Neural cell (in vitro differentiated cells): Measurements from ENCODE around the gene FAM117B. TPM values are rescaled to one million over a fixed set of nuclear protein-coding genes. Genes with fewer than 3 reads are reported as not detected.
"Not testable (repeated sequence)": the region's sequence is repeated elsewhere in the genome, so short reads cannot be mapped to it uniquely, and the experiment has no call there.

Experiments used
- H2AFZ ChIP-seq: fragments of 200-600, 300-800 bp; sonication (generic), shearing (Covaris generic); 2 replicates; pipeline ENCODE4 v1.6.0; 2014; ENCODE audit warnings: low read depth, mild to moderate bottlenecking, antibody characterized with exemption, low read length, moderate library complexity
- H3F3A ChIP-seq: fragments of 200-600 bp; shearing (Covaris generic); 2 replicates; pipeline ENCODE4 v1.6.1; 2016; ENCODE audit warnings: mild to moderate bottlenecking, moderate library complexity, mixed read lengths, antibody characterized with exemption, low read length; ENCODE audit not compliant: insufficient read depth, poor library complexity, severe bottlenecking
- H3K27ac ChIP-seq: fragments of 200-600, 300-800 bp; sonication (generic), shearing (Covaris generic); 2 replicates; pipeline ENCODE4 v1.5.1; 2014; ENCODE audit warnings: mild to moderate bottlenecking, low read length, moderate library complexity
- H3K27me3 ChIP-seq: fragments of 300-800, 200-600 bp; sonication (generic), shearing (Covaris generic); 2 replicates; pipeline ENCODE4 v1.6.0; 2014; ENCODE audit warnings: mild to moderate bottlenecking, low read depth, low read length, moderate library complexity; ENCODE audit not compliant: insufficient read depth
- H3K36me3 ChIP-seq: fragments of 300-800, 200-600 bp; sonication (generic), shearing (Covaris generic); 2 replicates; pipeline ENCODE4 v1.5.1; 2014; ENCODE audit warnings: mild to moderate bottlenecking, antibody characterized with exemption, low read length, moderate library complexity; ENCODE audit not compliant: insufficient read depth
- H3K4me2 ChIP-seq: fragments of 300-800, 200-600 bp; sonication (generic), shearing (Covaris generic); 2 replicates; pipeline ENCODE4 v1.6.0; 2014; ENCODE audit warnings: mild to moderate bottlenecking, low read length
- H3K4me3 ChIP-seq: fragments of 300-800, 200-600 bp; sonication (generic), shearing (Covaris generic); 2 replicates; pipeline ENCODE4 v1.5.1; 2014; ENCODE audit warnings: mild to moderate bottlenecking, low read length, moderate library complexity
- H3K79me2 ChIP-seq: fragments of 200-600 bp; shearing (Covaris generic); replicated peaks from 2 replicates; pipeline ENCODE4 v1.6.0; 2014; ENCODE audit warnings: mild to moderate bottlenecking, low read length, moderate library complexity; ENCODE audit not compliant: insufficient read depth
- H3K9ac ChIP-seq: fragments of 300-800, 200-600 bp; sonication (generic), shearing (Covaris generic); 2 replicates; pipeline ENCODE4 v1.6.1; 2016; ENCODE audit warnings: mild to moderate bottlenecking, low read length, mixed read lengths
- H3K9me2 ChIP-seq: fragments of 200-600 bp; shearing (Covaris generic); 2 replicates; pipeline ENCODE4 v1.6.1; 2016; ENCODE audit warnings: mild to moderate bottlenecking, low read length, mixed read lengths; ENCODE audit not compliant: insufficient read depth
- H3K9me3 ChIP-seq: fragments of 200-600, 300-800 bp; sonication (generic), shearing (Covaris generic); 2 replicates; pipeline ENCODE4 v1.6.1; 2016; ENCODE audit warnings: mild to moderate bottlenecking, mixed run types, low read length, moderate library complexity, mixed read lengths
- H4K20me1 ChIP-seq: fragments of 200-600 bp; shearing (Covaris generic); 2 replicates; pipeline ENCODE4 v1.6.1; 2016; ENCODE audit warnings: mild to moderate bottlenecking, mixed run types; ENCODE audit not compliant: insufficient read depth
- CTCF ChIP-seq: fragments of 450-650 bp; IDR thresholded peaks from 2 replicates; pipeline ENCODE4 v1.5.1; 2014; ENCODE audit warnings: antibody characterized with exemption, mild to moderate bottlenecking, moderate library complexity; ENCODE audit not compliant: poor library complexity, severe bottlenecking
- EP300 ChIP-seq: fragments of 450-650 bp; conservative IDR thresholded peaks from 2 replicates; pipeline ENCODE4 v1.6.1; 2014; ENCODE audit warnings: antibody characterized with exemption, mild to moderate bottlenecking, moderate library complexity; ENCODE audit not compliant: poor library complexity, severe bottlenecking
- EZH2 ChIP-seq: fragments of 200-600, 300-800 bp; shearing (Covaris generic), sonication (generic); IDR thresholded peaks from 2 replicates; pipeline ENCODE4 v1.6.1; 2014; ENCODE audit warnings: antibody characterized with exemption, low read length, borderline replicate concordance, mild to moderate bottlenecking; ENCODE audit not compliant: insufficient read depth, poor library complexity, severe bottlenecking
- MXI1 ChIP-seq: fragments of 450-650 bp; conservative IDR thresholded peaks from 2 replicates; pipeline ENCODE4 v1.6.1; 2014; ENCODE audit warnings: antibody characterized with exemption, mild to moderate bottlenecking; ENCODE audit not compliant: poor library complexity, severe bottlenecking
- POLR2AphosphoS5 ChIP-seq: IDR thresholded peaks from 2 replicates; pipeline ENCODE4 v1.6.1; 2012
- RAD21 ChIP-seq: fragments of 450-650 bp; conservative IDR thresholded peaks from 2 replicates; pipeline ENCODE4 v1.6.1; 2014; ENCODE audit warnings: antibody characterized with exemption, mild to moderate bottlenecking, moderate library complexity
- REST ChIP-seq: IDR thresholded peaks from 2 replicates; pipeline ENCODE4 v1.6.1; 2012; ENCODE audit warnings: borderline replicate concordance
- SMC3 ChIP-seq: fragments of 450-650 bp; conservative IDR thresholded peaks from 2 replicates; pipeline ENCODE4 v1.6.1; 2014; ENCODE audit warnings: antibody characterized with exemption, mild to moderate bottlenecking, moderate library complexity; ENCODE audit not compliant: poor library complexity
- TAF1 ChIP-seq: IDR thresholded peaks from 2 replicates; pipeline ENCODE4 v1.6.1; 2012; ENCODE audit warnings: low read depth
- polyA plus RNA-seq: library from polyadenylated mRNA; depleted of rRNA; stranded (reverse); fragments of >200 nt; gene quantifications from 2 replicates; pipeline ENCODE4 v1.2.3, GENCODE V29; 2014

Gene FAM117B
- polyA plus RNA-seq, 1 donor from 2014 or later, result 32.9 TPM

GRCh38 chr2:202671317-202672035, 36.7 kb downstream of the FAM117B start:
- Histone ChIP-seq H3K79me2 (peaks cover 56% of the 10 kb centered on the region), H3K4me3 (no peak overlapping the region)
- no peak for TF ChIP-seq SMC3
- no peak for TF ChIP-seq CTCF
- TF ChIP-seq EZH2, result no peak
- no peak for TF ChIP-seq REST
- TF ChIP-seq MXI1, result no peak
- TF ChIP-seq TAF1, result no peak
- no peak for TF ChIP-seq RAD21
- no peak for TF ChIP-seq POLR2AphosphoS5
- no peak for TF ChIP-seq EP300

DNA sequence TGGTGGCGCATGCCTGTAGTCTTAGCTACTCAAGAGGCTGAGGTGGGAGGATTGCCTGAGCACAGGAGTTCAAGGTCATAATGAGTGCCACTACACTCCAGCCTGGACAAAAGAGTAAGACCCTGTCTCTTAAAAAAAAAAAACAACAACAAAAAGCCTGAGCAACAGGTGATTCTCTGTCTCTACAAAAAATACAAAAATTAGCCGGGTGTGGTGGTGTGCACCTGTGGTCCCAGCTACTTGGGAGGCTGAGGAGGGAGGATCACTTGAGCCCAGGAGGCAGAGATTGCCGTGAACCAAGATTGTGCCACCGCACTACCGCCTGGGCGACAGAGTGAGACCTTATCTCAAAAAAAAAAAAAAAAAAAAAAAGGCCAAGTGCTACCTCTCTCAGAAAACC, 40.3 kb downstream of the FAM117B start:
- H3K9me2 ChIP-seq, H3K27ac ChIP-seq, H3K36me3 ChIP-seq, H3K9me3 ChIP-seq, H3K4me3 ChIP-seq, H2AFZ ChIP-seq, H3K4me2 ChIP-seq, H3F3A ChIP-seq, H4K20me1 ChIP-seq, H3K9ac ChIP-seq, H3K27me3 ChIP-seq: not testable (repeated sequence)
- peaks cover 57% of the 10 kb centered on the region for H3K79me2 ChIP-seq

More at GRCh38 chr2:202671317-202672035, 36.7 kb downstream of the FAM117B start:
- Histone ChIP-seq H3K9ac (no peak overlapping the region), H4K20me1 (no peaks in the 10 kb centered on the region), H3K27me3 (no peaks in the 10 kb centered on the region), H3F3A (no peaks in the 10 kb centered on the region), H3K4me2 (no peak overlapping the region), H3K9me2 (no peaks in the 10 kb centered on the region), H3K36me3 (no peaks in the 10 kb centered on the region), H2AFZ (no peak overlapping the region), H3K27ac (no peak overlapping the region), H3K9me3 (no peaks in the 10 kb centered on the region)
